KMS-11 (cell line): ENCODE data around the gene MMP17.

Experiments used
- H2AFZ ChIP-seq: fragments of 200-600 bp; sonication (generic); 2 replicates; pipeline ENCODE4 v1.6.1; 2016; ENCODE audit warnings: antibody characterized with exemption, mixed run types, low read depth
- H3K27ac ChIP-seq: fragments of 200-600 bp; sonication (generic); 2 replicates; pipeline ENCODE4 v1.6.1; 2016; ENCODE audit warnings: mild to moderate bottlenecking, mixed run types
- H3K27me3 ChIP-seq: fragments of 200-600 bp; sonication (generic); 2 replicates; pipeline ENCODE4 v1.6.1; 2017; ENCODE audit warnings: mild to moderate bottlenecking, low read depth, mixed run types, moderate library complexity; ENCODE audit not compliant: insufficient read depth
- H3K36me3 ChIP-seq: fragments of 200-600 bp; sonication (generic); 2 replicates; pipeline ENCODE4 v1.6.1; 2017; ENCODE audit warnings: mild to moderate bottlenecking, mixed run types; ENCODE audit not compliant: insufficient read depth
- H3K4me1 ChIP-seq: fragments of 200-600 bp; sonication (generic); 2 replicates; pipeline ENCODE4 v1.6.1; 2016; ENCODE audit warnings: mild to moderate bottlenecking, low read depth, mixed run types; ENCODE audit not compliant: poor library complexity, severe bottlenecking
- H3K4me2 ChIP-seq: fragments of 200-600 bp; sonication (generic); 2 replicates; pipeline ENCODE4 v1.7.0; 2016; ENCODE audit warnings: mild to moderate bottlenecking, mixed run types
- H3K4me3 ChIP-seq: fragments of 200-600 bp; sonication (generic); IDR thresholded peaks from 2 replicates; pipeline ENCODE4 v1.6.1; 2017; ENCODE audit warnings: low read depth, low read length, mixed read lengths; ENCODE audit not compliant: insufficient read depth
- H3K79me2 ChIP-seq: fragments of 200-600 bp; sonication (generic); 2 replicates; pipeline ENCODE4 v1.6.1; 2016; ENCODE audit warnings: low read depth, mixed run types; ENCODE audit not compliant: insufficient read depth
- H3K9ac ChIP-seq: fragments of 200-600 bp; sonication (generic); 2 replicates; pipeline ENCODE4 v1.6.1; 2016; ENCODE audit warnings: mild to moderate bottlenecking, mixed run types
- H4K20me1 ChIP-seq: fragments of 200-600 bp; sonication (generic); 2 replicates; pipeline ENCODE4 v1.6.1; 2016; ENCODE audit warnings: mild to moderate bottlenecking, mixed run types; ENCODE audit not compliant: insufficient read depth
- TF ChIP-seq, protein P1 (sequence below): fragments of 200-600 bp; sonication (generic); conservative IDR thresholded peaks from 2 replicates; pipeline ENCODE4 v1.6.1; 2017; ENCODE audit warnings: low read depth, mild to moderate bottlenecking, antibody characterized with exemption, low read length, moderate library complexity, mixed read lengths

MMP17 gene

DNA sequence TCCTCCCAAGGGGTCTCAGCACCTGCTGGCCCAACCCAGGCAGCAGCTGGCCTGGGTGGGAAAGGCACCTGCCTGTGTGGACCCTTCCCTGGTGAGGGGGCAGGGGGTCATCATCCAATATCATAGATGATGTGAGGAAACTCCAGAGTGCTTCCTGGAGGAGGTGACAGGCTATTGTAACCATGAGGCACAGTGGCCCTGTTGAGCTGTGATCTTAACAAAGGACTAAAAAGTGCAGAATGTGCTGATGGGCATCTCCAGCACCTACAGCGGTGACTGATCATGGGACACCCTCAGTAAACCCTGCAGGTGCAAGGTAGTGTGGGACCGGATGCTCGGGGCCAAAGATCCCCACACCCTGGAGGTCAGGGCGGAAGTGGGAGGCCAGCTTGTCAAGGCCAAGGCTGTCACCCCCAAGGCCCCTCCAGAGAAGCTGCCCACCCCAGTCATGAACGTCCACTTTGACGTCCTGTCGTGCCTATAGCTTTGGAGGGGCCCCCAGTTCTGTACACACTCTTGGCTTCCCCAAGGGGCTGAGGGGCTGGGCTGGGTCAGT lies 7.5 kb downstream of the MMP17 start:
- Histone ChIP-seq H3K4me2 (no peak overlapping the region), H3K4me1 (no peaks in the 10 kb centered on the region), H3K27me3 (peaks cover 3% of the 10 kb centered on the region), H3K79me2 (no peaks in the 10 kb centered on the region), H3K36me3 (no peaks in the 10 kb centered on the region), H4K20me1 (no peaks in the 10 kb centered on the region), H2AFZ (no peak overlapping the region), H3K27ac (no peak overlapping the region), H3K4me3 (no peak overlapping the region), H3K9ac (no peak overlapping the region)
- TF ChIP-seq, protein P1, sequence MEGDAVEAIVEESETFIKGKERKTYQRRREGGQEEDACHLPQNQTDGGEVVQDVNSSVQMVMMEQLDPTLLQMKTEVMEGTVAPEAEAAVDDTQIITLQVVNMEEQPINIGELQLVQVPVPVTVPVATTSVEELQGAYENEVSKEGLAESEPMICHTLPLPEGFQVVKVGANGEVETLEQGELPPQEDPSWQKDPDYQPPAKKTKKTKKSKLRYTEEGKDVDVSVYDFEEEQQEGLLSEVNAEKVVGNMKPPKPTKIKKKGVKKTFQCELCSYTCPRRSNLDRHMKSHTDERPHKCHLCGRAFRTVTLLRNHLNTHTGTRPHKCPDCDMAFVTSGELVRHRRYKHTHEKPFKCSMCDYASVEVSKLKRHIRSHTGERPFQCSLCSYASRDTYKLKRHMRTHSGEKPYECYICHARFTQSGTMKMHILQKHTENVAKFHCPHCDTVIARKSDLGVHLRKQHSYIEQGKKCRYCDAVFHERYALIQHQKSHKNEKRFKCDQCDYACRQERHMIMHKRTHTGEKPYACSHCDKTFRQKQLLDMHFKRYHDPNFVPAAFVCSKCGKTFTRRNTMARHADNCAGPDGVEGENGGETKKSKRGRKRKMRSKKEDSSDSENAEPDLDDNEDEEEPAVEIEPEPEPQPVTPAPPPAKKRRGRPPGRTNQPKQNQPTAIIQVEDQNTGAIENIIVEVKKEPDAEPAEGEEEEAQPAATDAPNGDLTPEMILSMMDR, result no peak

- Histone ChIP-seq H2AFZ (no peak overlapping the region), H3K4me2 (no peak overlapping the region), H3K36me3 (no peaks in the 10 kb centered on the region), H3K79me2 (no peaks in the 10 kb centered on the region), H3K4me3 (no peak overlapping the region), H3K27ac (no peak overlapping the region), H3K9ac (no peak overlapping the region), H3K4me1 (no peaks in the 10 kb centered on the region), H4K20me1 (no peaks in the 10 kb centered on the region), H3K27me3 (no peaks in the 10 kb centered on the region)
- TF ChIP-seq, protein P1, result no peak
Observed at GRCh38 chr12:131836193-131836592, 8.0 kb downstream of the MMP17 start.

DNA sequence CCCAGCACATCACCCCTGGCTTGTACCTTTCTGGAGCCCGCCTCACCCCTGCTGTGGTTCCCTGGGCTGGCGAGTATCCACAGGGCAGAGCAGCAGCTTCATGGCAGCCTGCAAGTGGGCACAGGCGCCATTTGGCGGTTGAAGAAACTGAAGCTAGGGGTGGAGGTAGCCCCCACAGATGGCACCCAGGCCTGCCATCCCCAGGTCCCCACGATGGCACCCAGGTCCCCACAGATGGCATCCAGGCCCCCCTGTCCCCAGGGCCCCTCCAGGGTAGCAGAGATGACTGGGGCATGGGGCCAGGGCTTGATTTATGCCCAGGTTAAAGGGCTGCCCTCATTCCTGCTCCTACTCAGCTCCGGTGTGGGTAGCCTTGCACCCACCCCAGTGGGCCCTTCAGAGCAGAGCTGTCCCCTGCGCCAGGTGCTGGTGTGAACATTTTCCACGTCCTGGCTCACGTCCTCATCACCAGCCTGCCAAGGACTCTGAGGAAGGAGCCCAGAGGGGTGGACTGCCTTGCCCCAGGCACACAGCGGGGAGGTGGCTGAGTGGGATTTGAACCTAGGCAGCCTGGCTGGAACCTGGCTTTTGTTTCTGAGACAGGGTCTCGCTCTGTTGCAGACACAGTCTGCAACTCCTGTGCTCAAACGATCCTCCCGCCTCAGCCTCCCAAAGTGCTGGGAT lies 8.7 kb downstream of the MMP17 start:
- no peaks in the 10 kb centered on the region for H3K27me3 ChIP-seq
- H3K4me1 ChIP-seq, result no peaks in the 10 kb centered on the region
- TF ChIP-seq, protein P1, result no peak
- no peaks in the 10 kb centered on the region for H4K20me1 ChIP-seq
- H3K4me3 ChIP-seq, result no peak overlapping the region
- H2AFZ ChIP-seq, result no peak overlapping the region
- no peak overlapping the region for H3K9ac ChIP-seq
- no peak overlapping the region for H3K4me2 ChIP-seq
- no peaks in the 10 kb centered on the region for H3K79me2 ChIP-seq
- no peak overlapping the region for H3K27ac ChIP-seq
- H3K36me3 ChIP-seq, result no peaks in the 10 kb centered on the region

DNA sequence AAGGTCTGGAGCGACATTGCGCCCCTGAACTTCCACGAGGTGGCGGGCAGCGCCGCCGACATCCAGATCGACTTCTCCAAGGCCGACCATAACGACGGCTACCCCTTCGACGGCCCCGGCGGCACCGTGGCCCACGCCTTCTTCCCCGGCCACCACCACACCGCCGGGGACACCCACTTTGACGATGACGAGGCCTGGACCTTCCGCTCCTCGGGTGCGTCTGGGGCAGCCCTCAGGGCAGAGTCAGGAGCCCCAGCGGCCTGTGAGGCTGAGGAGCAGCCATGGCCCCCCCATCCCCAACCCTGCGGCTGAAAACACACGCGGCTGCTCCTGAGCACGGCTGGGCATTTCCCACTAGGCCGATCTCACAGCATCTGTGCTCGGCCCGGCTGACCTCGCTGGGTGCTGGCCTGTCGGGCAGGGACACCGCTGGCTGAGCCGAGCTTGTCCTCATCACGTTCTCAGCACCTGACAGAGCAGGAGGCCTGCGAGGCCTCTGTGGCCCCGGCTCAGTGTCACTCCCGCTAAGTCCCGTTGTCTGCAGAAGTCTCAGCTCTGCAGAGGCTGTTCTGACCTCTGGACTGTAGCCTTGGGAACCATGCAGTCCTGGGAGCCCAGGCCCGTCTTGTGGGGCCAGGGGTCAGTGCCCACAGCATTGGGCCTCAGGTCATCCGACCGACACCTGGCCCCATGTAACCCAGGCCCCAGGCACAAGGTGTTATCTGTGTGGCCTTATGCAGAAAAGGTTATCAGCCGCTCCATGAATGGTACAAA lies 12.6 kb downstream of the MMP17 start:
- Histone ChIP-seq H3K4me1 (no peaks in the 10 kb centered on the region), H3K36me3 (no peaks in the 10 kb centered on the region), H2AFZ (no peak overlapping the region), H3K9ac (no peak overlapping the region), H4K20me1 (no peaks in the 10 kb centered on the region), H3K27me3 (no peaks in the 10 kb centered on the region), H3K4me2 (no peak overlapping the region), H3K27ac (no peak overlapping the region), H3K4me3 (no peak overlapping the region), H3K79me2 (no peaks in the 10 kb centered on the region)
- TF ChIP-seq, protein P1, result no peak
